Mucosa of descending colon (tissue), 3 donors: ENCODE results near the gene SDK1. TPM values are rescaled to one million over a fixed set of nuclear protein-coding genes. Genes with fewer than 3 reads are reported as not detected.

ENCODE experiments used
- ATAC-seq: fragments of 200-7000 bp; cut with Tn5 transposase; one replicate; pipeline ENCODE4 v1.9.1; 2020; ENCODE audit warnings: mild to moderate bottlenecking, moderate library complexity
- DNase-seq, 3 donors: peaks; one replicate each; pipeline ENCODE4 v3.0.0-alpha.2; 2020
- H3K36me3 ChIP-seq: fragments of 200-600 bp; one replicate; pipeline ENCODE4 v1.8.0; 2021; ENCODE audit warnings: low read depth, mild to moderate bottlenecking
- H3K4me1 ChIP-seq: fragments of 200-600 bp; one replicate; pipeline ENCODE4 v1.8.0; 2021; ENCODE audit warnings: low read depth, mild to moderate bottlenecking
- H3K4me3 ChIP-seq: fragments of 200-600 bp; one replicate; pipeline ENCODE4 v1.8.0; 2021; ENCODE audit warnings: mild to moderate bottlenecking
- H3K9me3 ChIP-seq: fragments of 200-600 bp; one replicate; pipeline ENCODE4 v1.8.0; 2021; ENCODE audit warnings: mild to moderate bottlenecking
- intact Hi-C, 2 donors: fragments of 100-400 bp; cut with DNase I in 1 of 2; cut with micrococcal nuclease in 1 of 2; formaldehyde crosslinking; loops; one replicate each; pipeline versions ENCODE4 v1.11.0 to v1.11.1; 2022; cut with DNase I, micrococcal nuclease
- total RNA-seq, 3 donors: library from RNA; stranded (reverse); fragmentation: NEBNext Ultra II Directional in 2 of 3; extraction: Animal tissue kit (Norgen Biotek cat#: 25700) in 2 of 3; gene quantifications; one replicate each; pipeline versions ENCODE4 v1.2.1 to v1.2.4, GENCODE V29; 2021 to 2023
- TF ChIP-seq, protein P1 (sequence below): fragments of 200-600 bp; IDR thresholded peaks from one replicate; pipeline ENCODE4 v1.8.0; 2022; ENCODE audit warnings: antibody characterized with exemption, mild to moderate bottlenecking
- donor health status: DM: no; HTN: no; CAD: no; lungs with moderate emphysema.
- donor health status: DM: no; HTN: no; CAD: no.
- donor health status: DM: no; HTN: yes; CAD: no.

The SDK1 gene
- total RNA-seq, 3 donors from 2014 or later, result 2.7 to 20.2 (median 4.2) TPM

DNA sequence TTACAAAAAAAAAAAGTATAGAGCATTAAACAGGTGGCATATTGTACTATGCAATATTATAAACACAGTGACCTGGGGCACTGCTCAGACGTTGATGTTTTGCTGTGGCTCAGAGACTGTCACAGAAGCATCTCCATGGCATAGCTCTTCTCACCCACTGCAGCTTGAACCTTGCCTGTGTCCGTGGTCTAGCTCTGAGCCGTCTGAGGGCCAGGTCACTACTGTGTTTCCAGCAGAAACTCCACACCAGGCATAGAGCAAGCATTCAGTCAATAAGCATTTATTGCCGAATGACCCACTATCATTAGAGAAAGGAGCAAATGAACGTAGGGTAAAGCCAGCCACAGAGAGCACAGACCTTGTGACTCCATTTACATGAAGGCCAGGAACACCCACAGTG is 937.8 kb downstream of the SDK1 start:
- no peaks in the 10 kb centered on the region for H3K36me3 ChIP-seq
- no peak overlapping the region for H3K4me3 ChIP-seq
- TF ChIP-seq, protein P1, sequence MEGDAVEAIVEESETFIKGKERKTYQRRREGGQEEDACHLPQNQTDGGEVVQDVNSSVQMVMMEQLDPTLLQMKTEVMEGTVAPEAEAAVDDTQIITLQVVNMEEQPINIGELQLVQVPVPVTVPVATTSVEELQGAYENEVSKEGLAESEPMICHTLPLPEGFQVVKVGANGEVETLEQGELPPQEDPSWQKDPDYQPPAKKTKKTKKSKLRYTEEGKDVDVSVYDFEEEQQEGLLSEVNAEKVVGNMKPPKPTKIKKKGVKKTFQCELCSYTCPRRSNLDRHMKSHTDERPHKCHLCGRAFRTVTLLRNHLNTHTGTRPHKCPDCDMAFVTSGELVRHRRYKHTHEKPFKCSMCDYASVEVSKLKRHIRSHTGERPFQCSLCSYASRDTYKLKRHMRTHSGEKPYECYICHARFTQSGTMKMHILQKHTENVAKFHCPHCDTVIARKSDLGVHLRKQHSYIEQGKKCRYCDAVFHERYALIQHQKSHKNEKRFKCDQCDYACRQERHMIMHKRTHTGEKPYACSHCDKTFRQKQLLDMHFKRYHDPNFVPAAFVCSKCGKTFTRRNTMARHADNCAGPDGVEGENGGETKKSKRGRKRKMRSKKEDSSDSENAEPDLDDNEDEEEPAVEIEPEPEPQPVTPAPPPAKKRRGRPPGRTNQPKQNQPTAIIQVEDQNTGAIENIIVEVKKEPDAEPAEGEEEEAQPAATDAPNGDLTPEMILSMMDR, result no peak
- no peaks in the 10 kb centered on the region for H3K4me1 ChIP-seq
- intact Hi-C loops, result no loop called here
- ATAC-seq (no peak), DNase-seq (no peak)
- H3K9me3 ChIP-seq, result no peaks in the 10 kb centered on the region

GRCh38 chr7:4240042-4240441 is 939.0 kb downstream of the SDK1 start:
- no peak overlapping the region for H3K4me3 ChIP-seq
- intact Hi-C loops, result no loop called here
- TF ChIP-seq, protein P1, result no peak

GRCh38 chr7:4240520-4241303 is 939.7 kb downstream of the SDK1 start:
- H3K36me3 ChIP-seq, result no peaks in the 10 kb centered on the region
- H3K4me3 ChIP-seq, result no peak overlapping the region
- DNase-seq (no peak), ATAC-seq (no peak)
- TF ChIP-seq, protein P1, result no peak
- no peaks in the 10 kb centered on the region for H3K9me3 ChIP-seq
- intact Hi-C loops, result no loop called here
- no peaks in the 10 kb centered on the region for H3K4me1 ChIP-seq

More at GRCh38 chr7:4240042-4240441, 939.0 kb downstream of the SDK1 start:
- ATAC-seq (no peak), DNase-seq (no peak)
- no peaks in the 10 kb centered on the region for H3K4me1 ChIP-seq
- H3K9me3 ChIP-seq, result no peaks in the 10 kb centered on the region
- no peaks in the 10 kb centered on the region for H3K36me3 ChIP-seq

DNA sequence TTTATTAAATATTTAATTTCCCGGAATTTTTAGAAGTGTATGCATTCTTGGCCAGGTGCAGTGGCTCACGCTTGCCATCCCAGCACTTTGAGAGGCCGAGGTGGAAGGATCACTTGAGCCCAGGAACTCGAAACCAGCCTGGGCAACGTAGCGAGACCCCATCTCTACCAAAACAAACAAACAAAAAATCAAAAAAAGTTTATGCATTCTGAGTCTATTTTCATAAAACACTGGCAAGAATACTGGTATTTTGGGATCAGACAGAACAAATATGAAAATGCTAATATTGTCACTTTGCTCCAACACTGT is 940.2 kb downstream of the SDK1 start:
- no peak for ATAC-seq
- intact Hi-C loops, result no loop called here

DNA sequence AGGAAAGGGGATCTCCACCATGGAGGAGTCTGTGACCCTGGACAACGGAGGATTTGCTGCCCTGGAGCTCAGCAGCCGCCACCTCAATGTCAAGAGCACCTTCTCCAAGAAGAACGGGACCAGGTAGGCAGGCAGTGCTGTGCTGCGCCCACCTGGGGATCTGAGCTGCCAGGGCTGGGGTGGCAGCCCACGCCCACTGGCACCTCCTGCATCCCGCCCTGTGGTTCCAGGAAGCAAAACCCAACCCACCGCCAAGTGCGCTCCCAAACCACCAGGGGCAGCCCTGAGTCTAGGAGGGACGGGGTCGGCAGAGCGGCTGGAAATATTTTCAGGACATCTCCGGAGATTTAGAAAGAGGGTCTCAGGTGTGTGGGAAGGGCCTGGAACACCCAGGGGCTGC is 940.7 kb downstream of the SDK1 start:
- Histone ChIP-seq H3K9me3 (no peaks in the 10 kb centered on the region), H3K36me3 (no peaks in the 10 kb centered on the region), H3K4me3 (no peak overlapping the region), H3K4me1 (no peaks in the 10 kb centered on the region)
- no peak for ATAC-seq
- TF ChIP-seq, protein P1, result no peak
- intact Hi-C loops, result no loop called here
- DNase-seq, result no peak

More for the DNA sequence above, 940.2 kb downstream of the SDK1 start:
- H3K4me1 ChIP-seq, result no peaks in the 10 kb centered on the region
- no peaks in the 10 kb centered on the region for H3K9me3 ChIP-seq
- no peaks in the 10 kb centered on the region for H3K36me3 ChIP-seq
- no peak overlapping the region for H3K4me3 ChIP-seq
- TF ChIP-seq, protein P1, result no peak
- DNase-seq, result no peak
